A549 (cell line): Measurements from ENCODE around the gene NBPF1. TPM values are rescaled to one million over a fixed set of nuclear protein-coding genes. Genes with fewer than 3 reads are reported as not detected.

Experiments used
- ATAC-seq, 2 experiments: fragments of 200-7000 bp in 1 of 2; fragments of >200 bp in 1 of 2; cut with Nextera tagmentation in 1 of 2; cut with Tn5 transposase in 1 of 2; 3 replicates each; pipeline versions ENCODE4 v1.8.0 to v1.9.1; 2018 to 2020; ENCODE audit warnings: mild to moderate bottlenecking in 1 of 2, moderate library complexity in 1 of 2
- CTCF ChIA-PET: fragments of 300-600 bp; sonication (Branson Sonifier 250); formaldehyde crosslinking; extraction: SDS; loops from one replicate; lab custom pipeline; 2021; ENCODE audit warnings: antibody characterized with exemption, inconsistent platforms; lab: Yijun Ruan, JAX
- POLR2A ChIA-PET: fragments of 350-600 bp; formaldehyde crosslinking; extraction: SDS; loops from one replicate; lab custom pipeline; 2021; ENCODE audit warnings: antibody characterized with exemption, inconsistent platforms; lab: Yijun Ruan, JAX
- DNase-seq, 2 experiments: peaks; one replicate each; pipeline versions ENCODE4 v3.0.0 to v3.0.0-alpha.2; 2011 to 2016; ENCODE audit warnings: low read depth in 1 of 2, low spot score in 1 of 2
- FAIRE-seq: peaks from 2 replicates; lab custom pipeline; 2011; peaks lifted over from hg19 to GRCh38; lab: Jason Lieb, UNC
- H3K27ac ChIP-seq, 2 experiments: fragments of >200 bp; sonication (Bioruptor Twin); formaldehyde crosslinking; 3 replicates each; pipeline ENCODE4 v1.5.1; 2016 to 2017
- H3K4me1 ChIP-seq: fragments of >200 bp; sonication (Bioruptor Twin); formaldehyde crosslinking; 3 replicates; pipeline ENCODE4 v1.6.1; 2016
- H3K4me2 ChIP-seq: fragments of >200 bp; sonication (Bioruptor Twin); formaldehyde crosslinking; 3 replicates; pipeline ENCODE4 v1.6.1; 2016
- H3K4me3 ChIP-seq: fragments of >200 bp; sonication (Bioruptor Twin); formaldehyde crosslinking; 3 replicates; pipeline ENCODE4 v1.5.1; 2016
- H3K9me3 ChIP-seq: fragments of >200 bp; sonication (Bioruptor Twin); formaldehyde crosslinking; 3 replicates; pipeline ENCODE4 v1.6.1; 2016
- CHD4 ChIP-seq: fragments of 200-600 bp; sonication (generic); IDR thresholded peaks from 2 replicates; pipeline ENCODE4 v1.6.1; 2016; ENCODE audit warnings: antibody characterized with exemption, mild to moderate bottlenecking, borderline replicate concordance
- EHMT2 ChIP-seq: fragments of 200-600 bp; sonication (generic); IDR thresholded peaks from 2 replicates; pipeline ENCODE4 v1.6.1; 2016; ENCODE audit warnings: antibody characterized with exemption, low read depth, mild to moderate bottlenecking, moderate library complexity
- FOXS1 ChIP-seq: fragments of 250-450 bp; sonication (Bioruptor Pico); IDR thresholded peaks from 2 replicates; pipeline ENCODE4 v1.5.0; 2020; ENCODE audit warnings: mild to moderate bottlenecking, moderate library complexity
- JUN ChIP-seq, 2 experiments: fragments of >200 bp; sonication (Bioruptor Twin); formaldehyde crosslinking; IDR thresholded peaks; 2 replicates in 1 of 2; 3 replicates in 1 of 2; pipeline ENCODE4 v1.6.1; 2016 to 2017
- MAFK ChIP-seq: fragments of 450-650 bp; IDR thresholded peaks from 2 replicates; pipeline ENCODE4 v1.6.1; 2014; ENCODE audit not compliant: partially characterized antibody
- NR3C1 ChIP-seq: fragments of >200 bp; sonication (Bioruptor Twin); formaldehyde crosslinking; IDR thresholded peaks from 3 replicates; pipeline ENCODE4 v1.6.1; 2017
- PHF8 ChIP-seq: fragments of 200-600 bp; sonication (generic); IDR thresholded peaks from 2 replicates; pipeline ENCODE4 v1.6.1; 2016; ENCODE audit warnings: low read depth, mild to moderate bottlenecking, antibody characterized with exemption, moderate library complexity, borderline replicate concordance
- POLR2A ChIP-seq: IDR thresholded peaks from 2 replicates; pipeline ENCODE4 v1.6.1; 2012; ENCODE audit warnings: mild to moderate bottlenecking, low read length
- RCOR1 ChIP-seq: fragments of 150-350 bp; IDR thresholded peaks from 2 replicates; pipeline ENCODE4 v1.6.1; 2014; ENCODE audit warnings: antibody characterized with exemption, low read length, low read depth
- RFX5 ChIP-seq: fragments of 450-650 bp; IDR thresholded peaks from 2 replicates; pipeline ENCODE4 v1.7.1; 2014; ENCODE audit warnings: antibody characterized with exemption, mild to moderate bottlenecking, moderate library complexity
- SREBF2 ChIP-seq: fragments of 450-650 bp; IDR thresholded peaks from 2 replicates; pipeline ENCODE4 v1.6.1; 2014; ENCODE audit warnings: mild to moderate bottlenecking, moderate library complexity
- TFCP2L1 ChIP-seq: fragments of 250-450 bp; sonication (Bioruptor Pico); IDR thresholded peaks from 2 replicates; pipeline ENCODE4 v1.5.0; 2021; ENCODE audit warnings: mild to moderate bottlenecking
- ZC3H11A ChIP-seq: fragments of 450-650 bp; IDR thresholded peaks from 2 replicates; pipeline ENCODE4 v1.6.1; 2014; ENCODE audit warnings: antibody characterized with exemption, mild to moderate bottlenecking
- ZFP36 ChIP-seq: fragments of 450-650 bp; IDR thresholded peaks from 2 replicates; pipeline ENCODE4 v1.6.1; 2014; ENCODE audit warnings: borderline replicate concordance; ENCODE audit not compliant: partially characterized antibody
- ZSCAN20 ChIP-seq: fragments of 250-450 bp; sonication (Bioruptor Pico); IDR thresholded peaks from 2 replicates; pipeline ENCODE4 v1.8.0; 2022; ENCODE audit warnings: mild to moderate bottlenecking, moderate library complexity
- WGBS: methylation state at CpG from one replicate; pipeline ENCODE4 v1.1.6; 2017; ENCODE audit errors: missing lambda C conversion rate; 5-methylcytosine and 5-hydroxymethylcytosine counted together
- polyA plus RNA-seq, 4 experiments: library from polyadenylated mRNA; depleted of rRNA in 3 of 4; stranded (reverse); fragments of >200 nt; fragmentation: RNase III in 1 of 4; extraction: RNeasy Plus Mini Kit Qiagen cat#74134 plus additional on column Dnase treatment in 1 of 4; gene quantifications; 2 replicates in 3 of 4; 3 replicates in 1 of 4; pipeline ENCODE4 v1.2.3, GENCODE V29; 2011 to 2017
- TF ChIP-seq, protein P1 (sequence below): fragments of >200 bp; sonication (Bioruptor Twin); formaldehyde crosslinking; IDR thresholded peaks from 3 replicates; pipeline ENCODE4 v1.5.1; 2016
- TF ChIP-seq, protein P2 (sequence below): fragments of >200 bp; sonication (Bioruptor Twin); formaldehyde crosslinking; IDR thresholded peaks from 3 replicates; pipeline ENCODE4 v1.6.1; 2016
- TF ChIP-seq, protein P3 (sequence below): IDR thresholded peaks from 2 replicates; pipeline ENCODE4 v1.6.1; 2012; ENCODE audit warnings: low read depth, borderline replicate concordance

The NBPF1 gene
- polyA plus RNA-seq, 2 of the 4 experiments (the other 2 are of a cell fraction) = 23.9 to 36.8 TPM

DNA sequence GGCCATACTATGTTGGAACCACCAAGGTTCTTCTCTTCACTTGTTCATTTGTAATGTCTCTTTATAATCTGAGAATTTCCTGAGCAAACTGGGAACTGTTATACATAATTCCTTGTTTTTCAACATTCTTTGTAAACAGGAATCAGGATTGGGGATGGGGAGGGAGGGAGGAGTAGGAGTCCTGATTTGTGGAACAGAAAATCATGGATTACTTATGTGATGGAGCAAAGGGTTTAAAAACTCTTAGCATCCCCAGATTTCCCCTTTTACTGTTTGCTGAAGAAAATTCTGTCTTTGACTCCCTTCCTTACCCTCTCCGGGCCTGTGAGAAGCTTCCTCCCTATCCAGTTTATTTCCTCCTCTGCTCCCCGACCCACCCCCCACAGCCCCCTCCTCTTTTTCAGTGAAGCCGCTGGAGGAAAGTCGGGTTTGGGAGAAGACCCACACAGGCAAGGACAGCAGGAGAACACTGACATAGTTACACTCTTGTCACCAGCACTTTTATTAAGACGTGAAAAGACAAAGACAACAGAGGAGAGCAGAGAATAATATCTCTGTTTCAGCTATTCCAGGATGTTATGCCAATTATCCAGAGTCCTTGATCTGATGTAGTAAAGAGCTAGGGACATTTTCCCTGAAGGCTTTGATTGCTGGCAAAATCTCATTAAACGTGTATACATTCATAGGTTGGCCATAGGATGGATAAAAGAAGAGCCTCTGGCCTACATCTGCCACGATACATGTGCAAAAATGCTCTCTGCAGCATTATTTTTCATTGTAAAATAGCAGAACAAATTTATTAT is 4.6 kb upstream of the NBPF1 start:
- ChIA-PET CTCF (interaction anchor here (1.0 to 1.5 kb wide), 4 partner anchors 9 to 334 kb away, joined by 3 to 7 read pairs (median 5); no protein-coding TSS in a partner anchor), POLR2A (interaction anchor here (1.0 kb wide), 1 partner anchor 333 kb away, joined by 3 read pairs; no protein-coding TSS in a partner anchor)
- no peak overlapping the region for H3K27ac ChIP-seq
- H3K4me1 ChIP-seq = peaks cover 14% of the 10 kb centered on the region
- no peak for ATAC-seq
- H3K4me2 ChIP-seq = no peak overlapping the region
- 76% methylated on average over 7 of the region's 7 CpGs for WGBS
- TF ChIP-seq ZC3H11A = no peak
- DNase-seq = no peak
- FAIRE-seq = no peak
- no peak overlapping the region for H3K4me3 ChIP-seq
- H3K9me3 ChIP-seq = no peaks in the 10 kb centered on the region

DNA sequence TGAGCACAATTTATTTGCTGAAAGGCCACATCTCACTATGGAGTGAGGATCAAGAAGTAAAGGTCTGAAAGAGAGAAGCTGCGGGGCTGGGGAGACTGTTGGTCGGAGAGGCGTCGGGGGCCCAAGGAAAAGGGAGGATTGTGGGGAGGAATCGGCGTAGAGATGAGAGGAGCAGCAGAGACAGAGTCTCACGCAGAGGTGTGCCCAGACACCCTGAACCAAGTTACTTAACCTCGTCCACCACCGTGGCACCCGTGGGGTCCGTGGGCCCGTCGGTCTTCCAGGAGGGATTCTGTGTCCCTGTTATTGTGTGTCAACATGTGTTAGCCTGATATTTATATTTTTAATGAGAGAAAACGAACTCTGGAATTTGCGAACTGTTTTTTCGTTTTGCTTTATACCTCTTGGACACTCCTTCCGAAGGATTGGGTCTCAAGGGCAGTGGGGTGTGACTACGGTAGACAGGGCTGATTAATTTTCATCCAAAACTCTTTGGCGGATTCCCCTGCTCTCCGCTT is 3.8 kb upstream of the NBPF1 start:
- POLR2A ChIA-PET = interaction anchor here (0.9 kb wide), 1 partner anchor 335 kb away, joined by 5 read pairs; no protein-coding TSS in a partner anchor
- TF ChIP-seq RFX5 = no peak
- no peak for TF ChIP-seq ZC3H11A
- no peak for TF ChIP-seq CHD4
- TF ChIP-seq TFCP2L1 = no peak
- no peak for TF ChIP-seq ZFP36
- TF ChIP-seq RCOR1 = no peak
- no peak for TF ChIP-seq EHMT2
- no peak for TF ChIP-seq ZSCAN20 (CRISPR knock-in tag)
- no peak for TF ChIP-seq SREBF2
- TF ChIP-seq FOXS1 (CRISPR knock-in tag) = no peak
- no peak for TF ChIP-seq JUN (IDR thresholded peaks at IDR 0.05)
- no peak for TF ChIP-seq PHF8
- no peak for TF ChIP-seq POLR2A
- TF ChIP-seq, protein P1, sequence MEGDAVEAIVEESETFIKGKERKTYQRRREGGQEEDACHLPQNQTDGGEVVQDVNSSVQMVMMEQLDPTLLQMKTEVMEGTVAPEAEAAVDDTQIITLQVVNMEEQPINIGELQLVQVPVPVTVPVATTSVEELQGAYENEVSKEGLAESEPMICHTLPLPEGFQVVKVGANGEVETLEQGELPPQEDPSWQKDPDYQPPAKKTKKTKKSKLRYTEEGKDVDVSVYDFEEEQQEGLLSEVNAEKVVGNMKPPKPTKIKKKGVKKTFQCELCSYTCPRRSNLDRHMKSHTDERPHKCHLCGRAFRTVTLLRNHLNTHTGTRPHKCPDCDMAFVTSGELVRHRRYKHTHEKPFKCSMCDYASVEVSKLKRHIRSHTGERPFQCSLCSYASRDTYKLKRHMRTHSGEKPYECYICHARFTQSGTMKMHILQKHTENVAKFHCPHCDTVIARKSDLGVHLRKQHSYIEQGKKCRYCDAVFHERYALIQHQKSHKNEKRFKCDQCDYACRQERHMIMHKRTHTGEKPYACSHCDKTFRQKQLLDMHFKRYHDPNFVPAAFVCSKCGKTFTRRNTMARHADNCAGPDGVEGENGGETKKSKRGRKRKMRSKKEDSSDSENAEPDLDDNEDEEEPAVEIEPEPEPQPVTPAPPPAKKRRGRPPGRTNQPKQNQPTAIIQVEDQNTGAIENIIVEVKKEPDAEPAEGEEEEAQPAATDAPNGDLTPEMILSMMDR = no peak
- TF ChIP-seq MAFK = no peak
- TF ChIP-seq, protein P2, sequence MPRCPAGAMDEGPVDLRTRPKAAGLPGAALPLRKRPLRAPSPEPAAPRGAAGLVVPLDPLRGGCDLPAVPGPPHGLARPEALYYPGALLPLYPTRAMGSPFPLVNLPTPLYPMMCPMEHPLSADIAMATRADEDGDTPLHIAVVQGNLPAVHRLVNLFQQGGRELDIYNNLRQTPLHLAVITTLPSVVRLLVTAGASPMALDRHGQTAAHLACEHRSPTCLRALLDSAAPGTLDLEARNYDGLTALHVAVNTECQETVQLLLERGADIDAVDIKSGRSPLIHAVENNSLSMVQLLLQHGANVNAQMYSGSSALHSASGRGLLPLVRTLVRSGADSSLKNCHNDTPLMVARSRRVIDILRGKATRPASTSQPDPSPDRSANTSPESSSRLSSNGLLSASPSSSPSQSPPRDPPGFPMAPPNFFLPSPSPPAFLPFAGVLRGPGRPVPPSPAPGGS = no peak
- TF ChIP-seq, protein P3, sequence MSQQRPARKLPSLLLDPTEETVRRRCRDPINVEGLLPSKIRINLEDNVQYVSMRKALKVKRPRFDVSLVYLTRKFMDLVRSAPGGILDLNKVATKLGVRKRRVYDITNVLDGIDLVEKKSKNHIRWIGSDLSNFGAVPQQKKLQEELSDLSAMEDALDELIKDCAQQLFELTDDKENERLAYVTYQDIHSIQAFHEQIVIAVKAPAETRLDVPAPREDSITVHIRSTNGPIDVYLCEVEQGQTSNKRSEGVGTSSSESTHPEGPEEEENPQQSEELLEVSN = no peak
- no peak for TF ChIP-seq NR3C1

More for the DNA sequence above, 3.8 kb upstream of the NBPF1 start:
- DNase-seq = no peak
- Histone ChIP-seq H3K9me3 (no peaks in the 10 kb centered on the region), H3K4me1 (peaks cover 17% of the 10 kb centered on the region), H3K27ac (no peak overlapping the region), H3K4me2 (no peak overlapping the region), H3K4me3 (no peak overlapping the region)
- no peak for ATAC-seq
- CTCF ChIA-PET = interaction anchor here (0.7 to 2.0 kb wide), 7 partner anchors 8 to 343 kb away, joined by 3 to 14 read pairs (median 4); no protein-coding TSS in a partner anchor
- FAIRE-seq = no peak
- 90% methylated on average over 20 of the region's 20 CpGs for WGBS
